ENCODE data around the gene BSND.

DNA sequence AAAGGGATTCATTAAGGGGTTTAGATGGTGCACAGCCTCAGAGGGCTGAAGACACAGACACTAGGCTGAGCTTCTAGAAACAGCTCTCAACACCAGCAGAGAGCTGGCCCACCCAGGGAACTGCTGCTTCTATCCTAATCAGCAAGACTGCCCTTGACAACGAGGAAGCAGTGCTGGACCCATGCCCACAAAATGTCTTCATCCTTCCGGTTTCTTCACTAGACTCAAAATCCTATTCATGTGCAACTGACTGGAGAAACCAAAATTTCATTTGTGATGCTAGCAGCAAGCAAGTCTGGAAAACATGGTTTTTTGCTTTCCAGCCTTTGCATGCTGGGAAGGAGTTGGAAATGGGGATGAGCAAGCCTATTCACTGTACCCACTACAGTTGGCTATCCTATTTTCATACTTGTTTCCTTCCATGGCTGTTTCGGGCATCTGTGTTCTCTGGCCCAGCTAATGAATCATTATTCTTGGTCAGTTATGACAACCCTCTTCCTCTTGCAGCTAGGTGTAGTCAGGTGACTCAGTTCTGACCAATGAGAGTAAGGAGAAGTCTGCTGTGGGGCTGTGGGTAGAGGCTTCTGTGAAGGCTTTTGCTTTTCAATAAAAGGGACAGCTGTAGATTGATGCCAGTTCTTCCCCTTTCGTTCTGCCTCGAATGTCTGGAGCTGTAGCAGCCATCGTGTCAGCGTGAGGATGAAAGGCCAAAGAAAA lies 33.0 kb upstream of the BSND start:
- no peak for TF ChIP-seq CTCF (optimal IDR thresholded peaks at IDR 0.05 in 1 of 3, IDR thresholded peaks at IDR 0.05 in 1 of 3, conservative IDR thresholded peaks at IDR 0.05 in 1 of 3; ENCODE audit: extremely low read depth in 1 of 3, insufficient read depth in 2 of 3, low read length in 3 of 3)
- TF ChIP-seq EZH2 (IDR thresholded peaks at IDR 0.05; ENCODE audit: low read length): no peak
